ENCODE results near the gene ITGAD.

ITGAD gene

DNA sequence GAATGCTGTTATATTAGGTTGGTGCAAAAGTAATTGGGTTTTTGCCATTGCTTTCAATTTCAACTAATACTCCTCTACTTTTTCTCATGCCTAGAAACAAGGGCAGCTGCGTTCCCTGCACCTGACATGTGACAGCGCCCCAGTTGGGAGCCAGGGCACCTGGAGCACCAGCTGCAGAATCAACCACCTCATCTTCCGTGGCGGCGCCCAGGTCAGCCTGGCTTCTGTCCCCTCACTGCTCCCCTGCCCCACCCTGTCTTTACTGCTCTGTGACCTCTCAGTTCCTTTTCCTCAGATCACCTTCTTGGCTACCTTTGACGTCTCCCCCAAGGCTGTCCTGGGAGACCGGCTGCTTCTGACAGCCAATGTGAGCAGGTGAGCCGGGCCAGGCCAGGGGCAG, 16.4 kb upstream of the ITGAD start:
- DNase-seq (ENCODE audit: extremely low read depth, low read depth): no peak
- no peak overlapping the region for H3K4me3 ChIP-seq (replicated peaks; ENCODE audit: low read depth, low read length)
- no peak for TF ChIP-seq CTCF (IDR thresholded peaks at IDR 0.05; ENCODE audit: low read depth, low read length, missing control alignments)

- no peak overlapping the region for H3K4me3 ChIP-seq (replicated peaks; ENCODE audit: low read depth, low read length)
- TF ChIP-seq CTCF (IDR thresholded peaks at IDR 0.05; ENCODE audit: low read depth, low read length, missing control alignments): no peak
- DNase-seq (ENCODE audit: extremely low read depth, low read depth): no peak
Observed at GRCh38 chr16:31377210-31377903, 15.8 kb upstream of the ITGAD start.

- DNase-seq (ENCODE audit: extremely low read depth, low read depth): no peak
- TF ChIP-seq CTCF (IDR thresholded peaks at IDR 0.05; ENCODE audit: low read depth, low read length, missing control alignments): no peak
Observed at GRCh38 chr16:31380201-31380600, 12.9 kb upstream of the ITGAD start.

DNA sequence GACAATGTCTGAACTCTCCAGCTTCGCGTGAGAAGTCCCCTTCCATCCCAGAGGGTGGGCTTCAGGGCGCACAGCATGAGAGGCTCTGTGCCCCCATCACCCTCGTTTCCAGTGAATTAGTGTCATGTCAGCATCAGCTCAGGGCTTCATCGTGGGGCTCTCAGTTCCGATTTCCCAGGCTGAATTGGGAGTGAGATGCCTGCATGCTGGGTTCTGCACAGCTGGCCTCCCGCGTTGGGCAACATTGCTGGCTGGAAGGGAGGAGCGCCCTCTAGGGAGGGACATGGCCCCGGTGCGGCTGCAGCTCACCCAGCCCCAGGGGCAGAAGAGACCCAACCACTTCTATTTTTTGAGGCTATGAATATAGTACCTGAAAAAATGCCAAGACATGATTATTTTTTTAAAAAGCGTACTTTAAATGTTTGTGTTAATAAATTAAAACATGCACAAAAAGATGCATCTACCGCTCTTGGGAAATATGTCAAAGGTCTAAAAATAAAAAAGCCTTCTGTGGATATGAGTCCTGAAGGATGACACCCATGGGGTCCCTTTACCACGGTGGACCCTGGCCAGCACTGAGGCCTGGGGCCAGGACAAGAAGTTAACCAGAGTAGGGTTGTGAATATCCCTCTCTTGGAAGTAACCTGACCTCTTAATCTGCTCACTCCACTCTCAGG, 10.5 kb upstream of the ITGAD start:
- H3K4me3 ChIP-seq (replicated peaks; ENCODE audit: low read depth, low read length): no peak overlapping the region
- DNase-seq (ENCODE audit: extremely low read depth, low read depth): no peak
- peak; percentile 85 for TF ChIP-seq CTCF (IDR thresholded peaks at IDR 0.05; ENCODE audit: low read depth, low read length, missing control alignments)

More at GRCh38 chr16:31380201-31380600, 12.9 kb upstream of the ITGAD start:
- no peak overlapping the region for H3K4me3 ChIP-seq (replicated peaks; ENCODE audit: low read depth, low read length)

- no peak for TF ChIP-seq CTCF (IDR thresholded peaks at IDR 0.05; ENCODE audit: low read depth, low read length, missing control alignments)
- no peak for DNase-seq (ENCODE audit: extremely low read depth, low read depth)
Observed at GRCh38 chr16:31385680-31386079, 7.5 kb upstream of the ITGAD start.

DNA sequence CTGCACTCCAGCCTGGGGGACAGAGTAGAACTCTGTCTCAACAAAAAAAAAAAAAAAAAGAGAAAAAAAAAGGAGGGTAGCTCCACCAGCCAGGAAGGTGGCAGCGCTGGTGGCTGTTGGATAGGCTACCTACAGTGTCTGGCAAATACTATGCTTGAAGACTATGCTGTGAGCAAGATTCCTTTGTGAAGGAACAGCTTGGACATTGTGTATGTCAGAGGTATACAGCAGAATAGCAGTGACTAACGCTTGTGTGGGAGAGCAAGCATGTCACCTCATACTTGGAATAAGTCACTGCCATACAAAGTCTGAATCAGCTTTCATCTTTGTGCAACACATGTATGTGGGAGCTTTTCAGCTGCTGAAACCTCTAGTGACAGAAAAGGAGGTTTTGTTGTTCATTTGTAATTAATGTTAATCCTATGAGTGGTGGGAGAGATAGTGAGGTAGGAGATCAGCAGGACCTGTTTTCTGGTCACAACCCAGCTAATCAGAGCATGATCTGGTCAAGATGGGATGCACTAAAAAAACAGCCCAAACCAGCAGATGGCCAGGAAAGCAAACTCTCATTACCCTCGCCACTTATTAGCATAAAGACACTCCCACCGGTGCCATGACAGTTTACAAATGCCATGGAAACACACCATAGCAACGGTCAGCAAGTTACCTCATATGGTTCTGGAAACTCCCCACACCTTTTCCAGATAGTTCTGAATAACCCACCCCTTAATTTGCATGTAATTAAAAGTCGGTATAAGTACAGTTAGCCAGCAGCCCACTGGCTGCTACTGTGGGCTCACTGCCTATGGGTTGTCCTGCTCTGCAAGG, 6.8 kb upstream of the ITGAD start:
- H3K4me3 ChIP-seq (replicated peaks; ENCODE audit: low read depth, low read length): no peak overlapping the region
- no peak for TF ChIP-seq CTCF (IDR thresholded peaks at IDR 0.05; ENCODE audit: low read depth, low read length, missing control alignments)
- DNase-seq (ENCODE audit: extremely low read depth, low read depth): no peak

More at GRCh38 chr16:31385680-31386079, 7.5 kb upstream of the ITGAD start:
- H3K4me3 ChIP-seq (replicated peaks; ENCODE audit: low read depth, low read length): no peak overlapping the region

All from HFF-Myc (cell line).